Osteoblast (primary cell): ENCODE results near the gene PSKH1. TPM values are rescaled to one million over a fixed set of nuclear protein-coding genes. Genes with fewer than 3 reads are reported as not detected.

Source experiments
- DNase-seq: peaks from one replicate; pipeline ENCODE4 v3.0.0; 2011; ENCODE audit warnings: low spot score, mixed read lengths; ENCODE audit not compliant: insufficient read length; ENCODE audit errors: missing footprints
- H2AFZ ChIP-seq: 2 replicates; pipeline ENCODE4 v1.6.0; 2011; ENCODE audit warnings: mild to moderate bottlenecking, low read length
- H3K27ac ChIP-seq: 2 replicates; pipeline ENCODE4 v1.5.1; 2011; ENCODE audit warnings: mild to moderate bottlenecking, low read depth, low read length, moderate library complexity
- H3K27me3 ChIP-seq: 2 replicates; pipeline ENCODE4 v1.6.0; 2012; ENCODE audit warnings: mild to moderate bottlenecking, control low read depth, inconsistent platforms, low read length, moderate library complexity; ENCODE audit not compliant: insufficient read depth
- H3K36me3 ChIP-seq: 2 replicates; pipeline ENCODE4 v1.5.1; 2011; ENCODE audit warnings: mild to moderate bottlenecking, low read length, control low read depth, moderate library complexity; ENCODE audit not compliant: insufficient read depth
- H3K4me1 ChIP-seq: 2 replicates; pipeline ENCODE4 v1.5.1; 2011; ENCODE audit warnings: mild to moderate bottlenecking, low read length, control low read depth, moderate library complexity; ENCODE audit not compliant: insufficient read depth
- H3K4me2 ChIP-seq: 2 replicates; pipeline ENCODE4 v1.6.0; 2011; ENCODE audit warnings: mild to moderate bottlenecking, low read length; ENCODE audit not compliant: insufficient read depth
- H3K4me3 ChIP-seq: fragments of 200-600 bp; sonication (generic); 3 replicates; pipeline ENCODE4 v1.5.1; 2012; ENCODE audit warnings: mild to moderate bottlenecking, low read length, inconsistent platforms; ENCODE audit not compliant: insufficient read depth
- H3K79me2 ChIP-seq: 2 replicates; pipeline ENCODE4 v1.6.0; 2012; ENCODE audit warnings: mild to moderate bottlenecking, low read length, control low read depth, inconsistent platforms; ENCODE audit not compliant: insufficient read depth
- H3K9me3 ChIP-seq: 2 replicates; pipeline ENCODE4 v1.5.1; 2011; ENCODE audit warnings: low read depth, low read length, control low read depth
- H4K20me1 ChIP-seq: 2 replicates; pipeline ENCODE4 v1.6.0; 2012; ENCODE audit warnings: mild to moderate bottlenecking, low read length, control low read depth; ENCODE audit not compliant: insufficient read depth
- total RNA-seq: library from RNA; depleted of rRNA; stranded (reverse); fragments of >200 nt; gene quantifications from 2 replicates; pipeline ENCODE4 v1.2.3, GENCODE V29; 2012
- TF ChIP-seq, protein P1 (sequence below): IDR thresholded peaks from 2 replicates; pipeline ENCODE4 v1.5.1; 2011; ENCODE audit warnings: mild to moderate bottlenecking, low read depth, low read length, moderate library complexity; ENCODE audit errors: extremely low read depth

Gene PSKH1
- total RNA-seq, 1 donor, result 18.5 TPM

DNA sequence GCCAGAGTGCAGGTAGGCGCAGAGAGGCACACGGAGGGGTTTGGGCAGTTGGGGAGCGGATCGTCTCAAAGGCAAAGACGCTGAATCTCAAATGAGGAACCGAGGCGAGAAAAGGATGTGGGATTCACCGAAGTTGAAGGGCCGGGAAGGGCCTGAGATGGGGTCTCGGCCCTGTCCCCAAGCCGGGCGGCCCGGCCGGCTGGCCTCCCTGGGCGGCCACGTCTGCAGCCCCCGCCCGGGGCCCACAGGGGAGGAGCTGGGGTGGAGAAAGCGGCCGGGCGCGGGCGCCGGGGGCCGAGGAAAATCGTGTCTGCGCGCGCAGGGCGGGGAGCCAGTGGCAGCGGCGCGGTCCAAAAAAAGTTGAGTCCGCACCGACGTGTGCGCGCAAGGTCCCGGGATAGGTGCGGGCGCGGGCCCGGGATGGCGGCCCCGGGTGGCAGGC lies 74.9 kb downstream of the PSKH1 start:
- TF ChIP-seq, protein P1, sequence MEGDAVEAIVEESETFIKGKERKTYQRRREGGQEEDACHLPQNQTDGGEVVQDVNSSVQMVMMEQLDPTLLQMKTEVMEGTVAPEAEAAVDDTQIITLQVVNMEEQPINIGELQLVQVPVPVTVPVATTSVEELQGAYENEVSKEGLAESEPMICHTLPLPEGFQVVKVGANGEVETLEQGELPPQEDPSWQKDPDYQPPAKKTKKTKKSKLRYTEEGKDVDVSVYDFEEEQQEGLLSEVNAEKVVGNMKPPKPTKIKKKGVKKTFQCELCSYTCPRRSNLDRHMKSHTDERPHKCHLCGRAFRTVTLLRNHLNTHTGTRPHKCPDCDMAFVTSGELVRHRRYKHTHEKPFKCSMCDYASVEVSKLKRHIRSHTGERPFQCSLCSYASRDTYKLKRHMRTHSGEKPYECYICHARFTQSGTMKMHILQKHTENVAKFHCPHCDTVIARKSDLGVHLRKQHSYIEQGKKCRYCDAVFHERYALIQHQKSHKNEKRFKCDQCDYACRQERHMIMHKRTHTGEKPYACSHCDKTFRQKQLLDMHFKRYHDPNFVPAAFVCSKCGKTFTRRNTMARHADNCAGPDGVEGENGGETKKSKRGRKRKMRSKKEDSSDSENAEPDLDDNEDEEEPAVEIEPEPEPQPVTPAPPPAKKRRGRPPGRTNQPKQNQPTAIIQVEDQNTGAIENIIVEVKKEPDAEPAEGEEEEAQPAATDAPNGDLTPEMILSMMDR, result no peak
- H3K27me3 ChIP-seq, result no peaks in the 10 kb centered on the region
- H3K4me3 ChIP-seq, result peak overlapping the region; percentile 94
- peak overlapping the region; percentile 96 for H3K4me2 ChIP-seq
- DNase-seq, result peak; percentile 96
- H3K4me1 ChIP-seq, result peaks cover 33% of the 10 kb centered on the region
- H3K9me3 ChIP-seq, result no peaks in the 10 kb centered on the region
- H4K20me1 ChIP-seq, result peaks cover 46% of the 10 kb centered on the region
- peak overlapping the region; percentile 59 for H2AFZ ChIP-seq
- H3K36me3 ChIP-seq, result peaks cover 17% of the 10 kb centered on the region
- H3K27ac ChIP-seq, result peak overlapping the region; percentile 89
- H3K79me2 ChIP-seq, result peaks cover 53% of the 10 kb centered on the region

DNA sequence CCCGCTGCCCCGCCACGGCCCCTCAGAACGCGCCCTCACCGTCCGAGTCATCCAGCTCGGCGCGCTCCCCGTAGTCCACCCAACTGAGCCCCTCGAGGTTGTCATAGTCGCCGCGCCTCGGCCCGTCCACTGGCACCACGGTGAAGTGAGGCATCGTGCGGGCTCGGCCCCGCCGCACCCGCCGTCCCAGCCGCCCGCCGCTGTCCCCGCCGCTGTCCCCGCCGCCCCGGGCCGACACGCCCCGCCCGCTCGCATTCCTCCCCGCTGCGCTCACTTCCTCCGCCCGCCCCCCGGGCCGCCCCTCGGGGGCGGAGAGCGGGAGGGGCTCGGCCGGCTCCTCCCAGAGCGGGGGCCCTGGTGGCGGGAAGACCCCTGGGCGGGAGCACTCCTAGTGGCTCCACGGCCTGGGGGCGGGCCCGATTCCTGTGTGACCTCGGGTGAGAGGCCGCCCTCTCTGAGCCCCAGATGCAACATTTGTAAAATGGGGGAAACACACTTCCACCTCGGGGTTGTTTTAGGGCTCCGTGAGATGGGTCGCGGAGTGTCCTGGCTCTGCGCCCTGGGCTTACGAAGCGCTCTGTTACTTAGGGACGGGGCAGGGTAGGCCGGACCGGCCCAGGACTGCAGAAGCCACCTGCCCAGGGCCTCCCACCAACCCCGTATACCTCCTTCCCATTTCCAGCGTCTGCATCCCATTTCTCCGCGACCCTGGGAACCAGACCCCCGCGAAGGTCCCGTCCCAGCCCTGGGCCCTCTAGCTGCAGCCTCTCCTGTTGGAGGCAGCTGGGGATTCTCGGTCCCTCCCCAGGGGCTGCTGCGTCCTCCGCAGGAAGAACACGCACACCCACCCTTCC lies 75.6 kb downstream of the PSKH1 start, which contains the start of gene SLC12A4:
Gene SLC12A4, minus strand, starts transcription at position 238 of the 854 bp plus-strand sequence. Its CDS starts 84 bp downstream, at position 154.
- peaks cover 33% of the 10 kb centered on the region for H3K4me1 ChIP-seq
- H3K27me3 ChIP-seq, result no peaks in the 10 kb centered on the region
- H3K36me3 ChIP-seq, result peaks cover 11% of the 10 kb centered on the region
- H4K20me1 ChIP-seq, result peaks cover 40% of the 10 kb centered on the region
- no peaks in the 10 kb centered on the region for H3K9me3 ChIP-seq
- H3K4me3 ChIP-seq, result peak within 1 kb of the TSS; percentile 94
- H3K79me2 ChIP-seq, result peaks cover 47% of the 10 kb centered on the region
- TF ChIP-seq, protein P1, result no peak
- peak within 1 kb of the TSS; percentile 89 for H3K27ac ChIP-seq
- DNase-seq, result peak; percentile 99
- H2AFZ ChIP-seq, result peak within 1 kb of the TSS; percentile 95
- H3K4me2 ChIP-seq, result peak within 1 kb of the TSS; percentile 96

DNA sequence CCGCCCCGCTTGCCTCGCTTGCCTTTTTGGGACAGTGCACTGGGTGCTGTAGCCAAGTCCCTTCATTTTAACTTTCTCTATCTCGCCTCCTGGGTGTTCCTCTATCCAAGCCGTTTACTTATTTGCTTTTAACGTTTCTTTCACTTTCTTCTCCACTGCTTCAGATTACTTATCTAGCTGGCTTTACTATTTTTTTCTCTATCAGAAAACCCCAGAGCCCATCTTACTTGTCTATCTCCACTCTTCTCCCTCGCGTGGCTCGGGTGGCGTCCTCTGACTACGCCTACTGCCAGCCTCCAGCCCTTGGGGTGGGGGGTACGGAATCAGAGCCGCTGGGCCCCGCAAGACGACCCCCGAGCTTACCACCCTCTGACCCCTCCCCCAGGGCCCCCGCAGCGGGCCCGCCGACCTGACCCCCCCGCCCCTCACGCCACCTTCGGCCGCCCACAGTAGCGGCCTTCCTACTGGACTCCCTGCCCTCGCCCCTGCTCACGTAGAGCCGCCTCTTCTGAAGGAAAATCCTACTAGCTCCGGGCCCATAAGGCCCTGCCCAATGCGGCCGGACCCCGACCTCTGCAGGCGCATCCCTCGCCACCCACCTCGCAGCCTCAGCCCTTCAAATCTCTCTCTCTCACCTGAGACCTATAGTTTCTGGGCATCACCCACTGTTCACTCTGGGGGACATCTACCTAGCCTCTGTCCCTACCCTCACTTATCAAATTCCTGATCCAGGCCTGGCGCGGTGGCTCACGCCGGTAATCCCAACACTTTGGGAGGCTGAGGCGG lies 76.4 kb downstream of the PSKH1 start:
- Histone ChIP-seq H3K27ac (no peak overlapping the region), H3K36me3 (peaks cover 8% of the 10 kb centered on the region), H3K4me3 (peak overlapping the region; percentile 94), H3K27me3 (no peaks in the 10 kb centered on the region), H3K79me2 (peaks cover 38% of the 10 kb centered on the region), H3K4me2 (peak overlapping the region; percentile 96), H3K9me3 (no peaks in the 10 kb centered on the region), H4K20me1 (peaks cover 32% of the 10 kb centered on the region), H3K4me1 (peaks cover 30% of the 10 kb centered on the region), H2AFZ (peak overlapping the region; percentile 95)
- TF ChIP-seq, protein P1, result no peak
- DNase-seq, result peak; percentile 90
